ENCODE results near the gene MARS1. TPM values are rescaled to one million over a fixed set of nuclear protein-coding genes. Genes with fewer than 3 reads are reported as not detected.
A peak's percentile ranks its signal among the peaks of the same experiment; 100 is the strongest.

Gene MARS1
- total RNA-seq, 1 donor from 2014 or later: 257 TPM

DNA sequence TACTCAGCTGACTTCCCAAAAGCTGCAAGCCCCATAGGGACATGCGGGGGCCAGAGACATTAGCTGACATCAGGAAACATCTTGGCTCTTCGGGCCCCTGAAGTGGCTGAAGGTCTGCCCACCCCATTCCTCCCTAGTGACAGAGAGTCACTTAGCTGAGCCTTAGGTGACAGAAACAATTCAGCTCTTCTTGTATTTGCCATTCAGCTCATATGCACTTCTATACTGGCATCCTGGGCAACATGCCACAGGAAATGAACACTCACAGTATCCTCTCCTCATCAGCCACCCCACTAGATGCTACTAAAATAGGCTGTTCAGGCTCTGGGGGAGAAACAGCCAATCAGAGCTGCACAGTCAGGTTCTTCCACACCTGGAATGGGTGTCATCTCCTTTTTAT lies 55.7 kb downstream of the MARS1 start:
- H3K36me3 Mint-ChIP-seq (ENCODE audit: low read depth): peaks cover 4% of the 10 kb centered on the region
- no peak for DNase-seq (ENCODE audit: low read depth, low spot score)
- H3K4me1 Mint-ChIP-seq: peaks cover 33% of the 10 kb centered on the region
- TF ChIP-seq, protein P1, sequence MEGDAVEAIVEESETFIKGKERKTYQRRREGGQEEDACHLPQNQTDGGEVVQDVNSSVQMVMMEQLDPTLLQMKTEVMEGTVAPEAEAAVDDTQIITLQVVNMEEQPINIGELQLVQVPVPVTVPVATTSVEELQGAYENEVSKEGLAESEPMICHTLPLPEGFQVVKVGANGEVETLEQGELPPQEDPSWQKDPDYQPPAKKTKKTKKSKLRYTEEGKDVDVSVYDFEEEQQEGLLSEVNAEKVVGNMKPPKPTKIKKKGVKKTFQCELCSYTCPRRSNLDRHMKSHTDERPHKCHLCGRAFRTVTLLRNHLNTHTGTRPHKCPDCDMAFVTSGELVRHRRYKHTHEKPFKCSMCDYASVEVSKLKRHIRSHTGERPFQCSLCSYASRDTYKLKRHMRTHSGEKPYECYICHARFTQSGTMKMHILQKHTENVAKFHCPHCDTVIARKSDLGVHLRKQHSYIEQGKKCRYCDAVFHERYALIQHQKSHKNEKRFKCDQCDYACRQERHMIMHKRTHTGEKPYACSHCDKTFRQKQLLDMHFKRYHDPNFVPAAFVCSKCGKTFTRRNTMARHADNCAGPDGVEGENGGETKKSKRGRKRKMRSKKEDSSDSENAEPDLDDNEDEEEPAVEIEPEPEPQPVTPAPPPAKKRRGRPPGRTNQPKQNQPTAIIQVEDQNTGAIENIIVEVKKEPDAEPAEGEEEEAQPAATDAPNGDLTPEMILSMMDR (conservative IDR thresholded peaks at IDR 0.05): no peak
- peak overlapping the region; percentile 42 for H3K4me3 Mint-ChIP-seq
- no peaks in the 10 kb centered on the region for H3K9me3 Mint-ChIP-seq
- H3K27ac Mint-ChIP-seq (ENCODE audit: unreplicated experiment): no peak overlapping the region
- peaks cover 15% of the 10 kb centered on the region for H3K27me3 Mint-ChIP-seq (ENCODE audit: low read depth)

DNA sequence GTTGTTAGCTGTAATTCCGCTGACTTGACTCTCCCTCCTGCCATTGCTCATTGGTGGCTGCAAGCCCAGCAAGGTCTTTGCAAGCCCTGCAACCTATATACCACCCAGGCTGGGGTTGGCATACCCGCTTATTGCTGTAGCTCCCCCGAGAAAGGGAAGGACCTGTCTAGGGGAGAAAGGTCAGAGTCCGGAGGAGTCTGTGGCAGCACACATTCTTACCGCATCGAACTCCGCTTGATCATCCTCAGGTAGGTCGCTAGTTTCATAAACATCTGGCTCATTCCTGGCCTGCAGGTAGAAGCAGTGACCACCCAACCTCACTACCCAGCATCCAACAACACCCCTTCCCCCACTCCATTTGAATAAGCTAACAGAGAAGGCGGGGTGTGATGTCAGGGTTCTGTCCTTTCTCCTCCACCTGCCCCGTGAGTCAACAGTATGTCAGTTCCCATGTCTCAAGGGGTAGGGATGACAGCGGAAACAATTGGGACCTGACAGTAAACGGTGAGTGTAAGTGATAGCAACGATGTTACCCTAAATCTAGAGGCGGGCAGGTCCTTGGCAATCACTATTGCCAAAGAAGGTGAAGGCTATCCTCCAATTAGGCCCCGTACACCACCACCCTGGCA lies 58.1 kb downstream of the MARS1 start:
- peaks cover 33% of the 10 kb centered on the region for H3K4me1 Mint-ChIP-seq
- H3K36me3 Mint-ChIP-seq (ENCODE audit: low read depth): no peaks in the 10 kb centered on the region
- H3K27ac Mint-ChIP-seq (ENCODE audit: unreplicated experiment): peak overlapping the region; percentile 99
- peaks cover 38% of the 10 kb centered on the region for H3K27me3 Mint-ChIP-seq (ENCODE audit: low read depth)
- H3K9me3 Mint-ChIP-seq: no peaks in the 10 kb centered on the region
- DNase-seq (ENCODE audit: low read depth, low spot score): no peak
- peak overlapping the region; percentile 99 for H3K4me3 Mint-ChIP-seq
- TF ChIP-seq, protein P1 (conservative IDR thresholded peaks at IDR 0.05): no peak

DNA sequence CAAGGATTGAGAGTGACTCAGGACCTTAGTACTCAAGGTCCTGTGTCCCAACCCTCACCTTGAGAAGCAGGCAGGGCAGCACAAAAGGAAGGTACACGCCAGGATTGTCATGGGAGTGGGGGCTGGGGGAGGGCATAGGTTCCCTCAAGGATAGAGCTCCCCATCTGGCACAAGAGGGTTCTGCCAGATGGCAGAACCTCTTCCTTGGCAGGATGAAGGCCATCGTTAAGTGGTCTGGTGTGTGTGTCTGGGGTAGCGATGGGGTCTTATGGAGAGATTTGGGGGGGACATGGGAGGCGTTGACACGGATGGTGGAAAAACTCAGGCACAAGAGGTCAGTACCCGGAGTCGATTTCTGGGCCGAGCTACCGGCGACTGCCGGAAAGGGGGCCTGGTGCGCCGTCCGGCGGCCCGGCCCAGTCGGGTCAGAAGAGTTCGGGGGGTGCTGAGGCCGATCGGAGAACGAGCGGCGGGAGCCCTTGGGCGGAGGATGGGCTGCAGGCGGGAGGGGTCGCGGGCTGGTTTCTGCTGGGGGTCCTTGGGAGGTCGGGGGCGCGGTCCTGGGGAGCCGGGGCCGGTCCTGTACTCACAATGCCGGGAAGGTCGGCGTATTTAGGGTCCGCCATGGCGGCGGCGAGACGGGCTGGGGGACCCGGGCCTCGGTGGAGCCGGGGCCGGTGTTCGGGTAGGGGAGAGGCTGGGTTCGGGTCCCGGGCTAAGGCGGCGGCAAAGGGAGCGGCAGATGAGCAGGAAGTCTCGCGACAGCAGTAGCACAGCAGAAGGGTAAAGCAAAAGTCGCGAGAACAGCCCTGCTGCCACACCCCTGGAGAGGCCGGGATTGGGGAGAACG lies 58.8 kb downstream of the MARS1 start, which contains the start of gene DCTN2:
TSS of gene DCTN2 (minus strand) at position 755 of the 850 bp plus-strand sequence. CDS start at position 626, 129 bp downstream.
- peak; percentile 86 for DNase-seq (ENCODE audit: low read depth, low spot score)
- H3K27ac Mint-ChIP-seq (ENCODE audit: unreplicated experiment): peak within 1 kb of the TSS; percentile 99
- peaks cover 45% of the 10 kb centered on the region for H3K27me3 Mint-ChIP-seq (ENCODE audit: low read depth)
- TF ChIP-seq, protein P1 (conservative IDR thresholded peaks at IDR 0.05): peak; percentile 18
- no peaks in the 10 kb centered on the region for H3K9me3 Mint-ChIP-seq
- H3K36me3 Mint-ChIP-seq (ENCODE audit: low read depth): no peaks in the 10 kb centered on the region
- peak within 1 kb of the TSS; percentile 99 for H3K4me3 Mint-ChIP-seq
- peaks cover 29% of the 10 kb centered on the region for H3K4me1 Mint-ChIP-seq

DNA sequence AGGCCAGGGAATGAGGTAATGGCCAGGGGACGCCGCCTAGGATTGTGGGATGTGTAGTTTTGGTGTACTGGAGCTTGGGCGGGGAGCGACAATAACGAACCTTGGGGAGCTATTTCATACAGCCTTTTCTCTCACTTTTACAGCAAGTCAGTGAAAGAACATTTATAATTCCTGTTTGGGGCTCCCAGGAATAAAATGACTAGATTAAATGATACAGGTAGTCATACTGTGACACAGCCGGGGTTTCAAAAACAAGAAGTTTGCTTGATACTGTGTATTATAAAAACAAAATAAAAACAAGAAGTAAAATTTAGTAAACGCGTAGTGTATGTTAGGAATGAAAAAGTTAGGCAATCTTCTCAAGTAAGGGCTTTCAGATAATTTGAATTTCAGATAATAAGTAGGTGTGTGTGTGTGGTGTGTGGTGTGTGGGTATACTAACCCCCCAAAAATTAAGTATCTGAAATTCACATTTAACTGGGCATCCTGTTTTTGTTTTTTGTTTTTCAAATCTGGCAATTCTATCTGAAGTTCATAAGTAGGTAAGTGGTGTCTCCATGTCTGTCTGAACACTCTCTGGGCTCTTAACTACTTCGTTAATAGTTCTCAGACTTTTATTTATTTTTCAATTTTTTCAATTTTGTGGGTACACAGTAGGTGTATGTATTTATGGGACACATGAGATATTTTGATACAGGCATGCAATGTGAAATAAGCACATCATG lies 59.6 kb downstream of the MARS1 start:
- peak overlapping the region; percentile 99 for H3K4me3 Mint-ChIP-seq
- no peaks in the 10 kb centered on the region for H3K9me3 Mint-ChIP-seq
- H3K36me3 Mint-ChIP-seq (ENCODE audit: low read depth): no peaks in the 10 kb centered on the region
- H3K4me1 Mint-ChIP-seq: peaks cover 36% of the 10 kb centered on the region
- no peak for DNase-seq (ENCODE audit: low read depth, low spot score)
- TF ChIP-seq, protein P1 (conservative IDR thresholded peaks at IDR 0.05): no peak
- no peak overlapping the region for H3K27ac Mint-ChIP-seq (ENCODE audit: unreplicated experiment)
- H3K27me3 Mint-ChIP-seq (ENCODE audit: low read depth): peaks cover 51% of the 10 kb centered on the region

DNA sequence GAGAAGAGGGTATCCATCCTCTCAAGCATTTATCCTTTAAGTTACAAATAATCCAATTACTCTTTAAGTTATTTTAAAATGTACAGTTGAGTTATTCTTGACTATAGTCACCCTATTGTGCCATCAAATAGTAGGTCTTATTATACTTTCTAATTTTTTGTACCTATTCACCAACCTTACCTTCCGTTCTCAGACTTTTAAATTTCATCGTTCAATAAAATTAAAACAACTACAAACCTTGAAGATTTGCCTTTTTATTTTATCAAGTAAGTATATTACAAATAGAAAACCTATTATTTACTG lies 60.1 kb downstream of the MARS1 start:
- peaks cover 56% of the 10 kb centered on the region for H3K27me3 Mint-ChIP-seq (ENCODE audit: low read depth)
- no peak overlapping the region for H3K27ac Mint-ChIP-seq (ENCODE audit: unreplicated experiment)
- TF ChIP-seq, protein P1 (conservative IDR thresholded peaks at IDR 0.05): no peak
- no peaks in the 10 kb centered on the region for H3K36me3 Mint-ChIP-seq (ENCODE audit: low read depth)
- H3K4me1 Mint-ChIP-seq: peaks cover 41% of the 10 kb centered on the region
- H3K4me3 Mint-ChIP-seq: peak overlapping the region; percentile 99
- no peak for DNase-seq (ENCODE audit: low read depth, low spot score)
- no peaks in the 10 kb centered on the region for H3K9me3 Mint-ChIP-seq

Data from neural crest cell (in vitro differentiated cells).